ENCODE data around the gene MAN1A1. TPM values are rescaled to one million over a fixed set of nuclear protein-coding genes. Genes with fewer than 3 reads are reported as not detected.

The MAN1A1 gene
- total and polyA plus RNA-seq, 4 donors = 11.7 to 60.4 (median 33.7) TPM

DNA sequence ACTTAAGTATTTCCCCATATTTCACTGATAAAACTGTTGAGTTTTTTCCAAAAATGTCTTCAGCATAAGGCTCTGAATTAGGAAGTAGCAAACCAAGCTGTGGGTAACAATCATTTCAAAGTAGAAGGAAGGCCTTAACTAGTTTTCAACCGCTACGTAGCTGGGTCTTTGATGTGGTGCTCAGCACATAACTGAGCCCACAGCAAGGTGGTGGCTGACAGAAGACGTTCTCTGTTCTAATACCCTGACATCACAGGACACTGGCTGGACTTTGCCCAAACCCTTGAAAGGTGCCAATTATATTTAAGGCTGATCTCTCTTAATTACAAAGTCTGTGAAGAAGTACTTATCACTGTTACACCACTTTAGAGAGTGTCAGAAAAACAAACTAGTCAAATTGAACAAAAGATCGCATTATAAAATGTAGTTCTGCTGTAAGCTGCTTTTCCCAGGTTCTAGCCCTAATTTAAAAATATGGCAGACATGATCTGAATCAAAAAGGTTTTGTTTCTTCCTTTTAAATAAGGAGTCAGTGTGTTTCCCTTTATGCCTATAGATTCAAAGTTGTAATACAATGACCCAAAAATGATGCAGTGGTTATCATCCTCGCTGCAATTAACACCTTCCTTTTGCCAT, 26.7 kb downstream of the MAN1A1 start:
- H3K27me3 ChIP-seq (ENCODE audit: control insufficient read depth, insufficient read depth, low read length) = no peaks in the 10 kb centered on the region
- no peak overlapping the region for H3K4me3 ChIP-seq (ENCODE audit: low read depth, low read length)

GRCh38 chr6:119322034-119322433, 27.5 kb downstream of the MAN1A1 start:
- no peaks in the 10 kb centered on the region for H3K4me1 ChIP-seq (ENCODE audit: control insufficient read depth, insufficient read depth, low read length)
- DNase-seq (ENCODE audit: low read depth in 4 of 6, low spot score in 6 of 6) = no peak
- H3K36me3 ChIP-seq (ENCODE audit: control insufficient read depth, insufficient read depth, low read length) = no peaks in the 10 kb centered on the region
- WGBS (ENCODE audit: insufficient coverage) = no CpG with 5 or more reads among the region's 2 CpGs
- no peaks in the 10 kb centered on the region for H3K9me3 ChIP-seq (ENCODE audit: control insufficient read depth, insufficient read depth, low read length)
- H3K4me3 ChIP-seq (ENCODE audit: low read depth, low read length) = no peak overlapping the region
- H3K27ac ChIP-seq (ENCODE audit: low read depth, low read length) = no peak overlapping the region
- no peaks in the 10 kb centered on the region for H3K27me3 ChIP-seq (ENCODE audit: control insufficient read depth, insufficient read depth, low read length)

More for the DNA sequence above, 26.7 kb downstream of the MAN1A1 start:
- DNase-seq (ENCODE audit: low read depth in 4 of 6, low spot score in 6 of 6) = no peak
- no peaks in the 10 kb centered on the region for H3K4me1 ChIP-seq (ENCODE audit: control insufficient read depth, insufficient read depth, low read length)
- no peaks in the 10 kb centered on the region for H3K9me3 ChIP-seq (ENCODE audit: control insufficient read depth, insufficient read depth, low read length)
- WGBS (ENCODE audit: insufficient coverage) = 75% methylated on average over 2 of the region's 5 CpGs
- H3K36me3 ChIP-seq (ENCODE audit: control insufficient read depth, insufficient read depth, low read length) = no peaks in the 10 kb centered on the region
- H3K27ac ChIP-seq (ENCODE audit: low read depth, low read length) = no peak overlapping the region

GRCh38 chr6:119319694-119320093, 29.9 kb downstream of the MAN1A1 start:
- Histone ChIP-seq H3K27ac (ENCODE audit: low read depth, low read length) (no peak overlapping the region), H3K36me3 (ENCODE audit: control insufficient read depth, insufficient read depth, low read length) (no peaks in the 10 kb centered on the region), H3K27me3 (ENCODE audit: control insufficient read depth, insufficient read depth, low read length) (no peaks in the 10 kb centered on the region), H3K9me3 (ENCODE audit: control insufficient read depth, insufficient read depth, low read length) (no peaks in the 10 kb centered on the region), H3K4me1 (ENCODE audit: control insufficient read depth, insufficient read depth, low read length) (no peaks in the 10 kb centered on the region), H3K4me3 (ENCODE audit: low read depth, low read length) (no peak overlapping the region)
- no peak for DNase-seq (ENCODE audit: low read depth in 4 of 6, low spot score in 6 of 6)
- 88% methylated on average over 1 of the region's 2 CpGs for WGBS (ENCODE audit: insufficient coverage)

DNA sequence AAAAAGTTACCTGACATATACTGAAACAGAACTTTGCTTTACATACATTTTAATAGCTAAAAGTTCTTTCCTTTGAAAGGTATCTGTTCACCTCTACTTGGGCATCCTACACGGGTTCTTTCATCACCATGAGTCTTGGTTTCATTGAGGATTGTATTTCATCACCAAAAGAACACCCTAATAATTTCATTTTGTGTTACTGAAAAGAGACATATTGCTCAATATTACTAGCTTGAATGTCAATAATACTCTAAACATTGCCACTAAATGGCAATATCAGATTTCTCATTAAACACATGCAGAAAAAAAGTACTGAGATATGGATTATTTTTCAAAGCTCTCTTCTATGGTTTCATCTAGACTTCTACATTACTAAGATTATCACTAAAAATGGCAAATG, 30.8 kb downstream of the MAN1A1 start:
- no peaks in the 10 kb centered on the region for H3K9me3 ChIP-seq (ENCODE audit: control insufficient read depth, insufficient read depth, low read length)
- WGBS (ENCODE audit: insufficient coverage) = no CpG with 5 or more reads among the region's 1 CpG
- no peaks in the 10 kb centered on the region for H3K4me1 ChIP-seq (ENCODE audit: control insufficient read depth, insufficient read depth, low read length)
- no peak overlapping the region for H3K27ac ChIP-seq (ENCODE audit: low read depth, low read length)
- H3K36me3 ChIP-seq (ENCODE audit: control insufficient read depth, insufficient read depth, low read length) = no peaks in the 10 kb centered on the region
- H3K4me3 ChIP-seq (ENCODE audit: low read depth, low read length) = no peak overlapping the region
- DNase-seq (ENCODE audit: low read depth in 4 of 6, low spot score in 6 of 6) = no peak
- no peaks in the 10 kb centered on the region for H3K27me3 ChIP-seq (ENCODE audit: control insufficient read depth, insufficient read depth, low read length)

GRCh38 chr6:119318176-119318575, 31.4 kb downstream of the MAN1A1 start:
- Histone ChIP-seq H3K27ac (ENCODE audit: low read depth, low read length) (no peak overlapping the region), H3K4me1 (ENCODE audit: control insufficient read depth, insufficient read depth, low read length) (no peaks in the 10 kb centered on the region), H3K4me3 (ENCODE audit: low read depth, low read length) (no peak overlapping the region), H3K9me3 (ENCODE audit: control insufficient read depth, insufficient read depth, low read length) (no peaks in the 10 kb centered on the region), H3K27me3 (ENCODE audit: control insufficient read depth, insufficient read depth, low read length) (no peaks in the 10 kb centered on the region), H3K36me3 (ENCODE audit: control insufficient read depth, insufficient read depth, low read length) (no peaks in the 10 kb centered on the region)
- no CpG with 5 or more reads among the region's 1 CpG for WGBS (ENCODE audit: insufficient coverage)
- DNase-seq (ENCODE audit: low read depth in 4 of 6, low spot score in 6 of 6) = no peak

DNA sequence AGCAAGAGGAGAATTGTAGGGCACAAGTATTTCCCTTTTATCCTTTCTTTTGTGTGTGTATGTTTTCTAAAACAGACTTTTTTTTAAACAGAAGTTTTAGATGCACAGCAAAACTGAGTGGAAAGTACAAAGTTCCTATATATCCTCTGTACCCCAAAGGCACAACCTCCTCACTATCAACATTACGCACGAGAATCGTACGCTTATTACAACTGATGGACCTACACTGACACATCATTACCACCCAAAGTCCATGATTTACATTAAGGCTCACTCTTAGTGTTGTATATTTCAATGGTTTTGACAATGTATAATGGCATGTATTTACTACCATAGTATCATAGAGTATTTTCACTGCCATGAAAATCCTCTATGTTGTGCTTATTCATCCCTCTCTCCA, 32.6 kb downstream of the MAN1A1 start:
- no peak overlapping the region for H3K4me3 ChIP-seq (ENCODE audit: low read depth, low read length)
- no peak for DNase-seq (ENCODE audit: low read depth in 4 of 6, low spot score in 6 of 6)
- no peaks in the 10 kb centered on the region for H3K27me3 ChIP-seq (ENCODE audit: control insufficient read depth, insufficient read depth, low read length)
- WGBS (ENCODE audit: insufficient coverage) = no CpG with 5 or more reads among the region's 4 CpGs
- H3K9me3 ChIP-seq (ENCODE audit: control insufficient read depth, insufficient read depth, low read length) = no peaks in the 10 kb centered on the region
- no peak overlapping the region for H3K27ac ChIP-seq (ENCODE audit: low read depth, low read length)
- H3K36me3 ChIP-seq (ENCODE audit: control insufficient read depth, insufficient read depth, low read length) = no peaks in the 10 kb centered on the region
- no peaks in the 10 kb centered on the region for H3K4me1 ChIP-seq (ENCODE audit: control insufficient read depth, insufficient read depth, low read length)

GRCh38 chr6:119314885-119315272, 34.7 kb downstream of the MAN1A1 start:
- H3K4me1 ChIP-seq (ENCODE audit: control insufficient read depth, insufficient read depth, low read length) = no peaks in the 10 kb centered on the region
- DNase-seq (ENCODE audit: low read depth in 4 of 6, low spot score in 6 of 6) = no peak
- H3K4me3 ChIP-seq (ENCODE audit: low read depth, low read length) = no peak overlapping the region
- H3K27me3 ChIP-seq (ENCODE audit: control insufficient read depth, insufficient read depth, low read length) = no peaks in the 10 kb centered on the region
- H3K9me3 ChIP-seq (ENCODE audit: control insufficient read depth, insufficient read depth, low read length) = no peaks in the 10 kb centered on the region
- H3K36me3 ChIP-seq (ENCODE audit: control insufficient read depth, insufficient read depth, low read length) = no peaks in the 10 kb centered on the region
- 88% methylated on average over 1 of the region's 5 CpGs for WGBS (ENCODE audit: insufficient coverage)
- no peak overlapping the region for H3K27ac ChIP-seq (ENCODE audit: low read depth, low read length)

GRCh38 chr6:119313937-119314884, 35.4 kb downstream of the MAN1A1 start:
- H3K27ac ChIP-seq (ENCODE audit: low read depth, low read length) = no peak overlapping the region
- DNase-seq (ENCODE audit: low read depth in 4 of 6, low spot score in 6 of 6) = no peak

DNA sequence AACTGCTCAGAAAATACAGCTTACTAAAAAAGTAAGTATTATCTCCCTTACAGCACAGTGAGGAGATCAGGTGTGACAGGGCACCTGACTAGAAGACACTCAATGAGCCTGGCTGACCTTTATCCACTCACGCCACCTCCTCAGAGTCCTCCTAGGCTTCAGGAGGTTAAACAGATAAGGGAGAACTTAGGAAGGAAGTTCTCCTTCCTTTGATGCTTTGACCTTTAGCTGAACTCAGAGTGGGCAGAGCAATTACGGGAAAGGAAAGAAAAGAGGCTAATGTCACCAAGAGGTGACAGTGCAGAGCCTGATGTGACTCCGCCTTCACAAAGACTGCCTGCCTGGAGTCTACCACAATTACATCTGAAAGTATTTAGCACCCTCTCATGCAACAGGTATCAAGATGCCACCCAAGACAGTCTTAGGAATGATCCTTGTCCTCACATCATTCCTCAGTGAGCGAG, 36.7 kb downstream of the MAN1A1 start:
- Histone ChIP-seq H3K36me3 (ENCODE audit: control insufficient read depth, insufficient read depth, low read length) (no peaks in the 10 kb centered on the region), H3K4me3 (ENCODE audit: low read depth, low read length) (no peak overlapping the region), H3K27me3 (ENCODE audit: control insufficient read depth, insufficient read depth, low read length) (no peaks in the 10 kb centered on the region), H3K4me1 (ENCODE audit: control insufficient read depth, insufficient read depth, low read length) (no peaks in the 10 kb centered on the region), H3K27ac (ENCODE audit: low read depth, low read length) (no peak overlapping the region), H3K9me3 (ENCODE audit: control insufficient read depth, insufficient read depth, low read length) (no peaks in the 10 kb centered on the region)
- DNase-seq (ENCODE audit: low read depth in 4 of 6, low spot score in 6 of 6) = no peak
- 63% methylated on average over 3 of the region's 4 CpGs for WGBS (ENCODE audit: insufficient coverage)

More at GRCh38 chr6:119313937-119314884, 35.4 kb downstream of the MAN1A1 start:
- Histone ChIP-seq H3K4me1 (ENCODE audit: control insufficient read depth, insufficient read depth, low read length) (no peaks in the 10 kb centered on the region), H3K27me3 (ENCODE audit: control insufficient read depth, insufficient read depth, low read length) (no peaks in the 10 kb centered on the region), H3K4me3 (ENCODE audit: low read depth, low read length) (no peak overlapping the region), H3K36me3 (ENCODE audit: control insufficient read depth, insufficient read depth, low read length) (no peaks in the 10 kb centered on the region), H3K9me3 (ENCODE audit: control insufficient read depth, insufficient read depth, low read length) (no peaks in the 10 kb centered on the region)
- WGBS (ENCODE audit: insufficient coverage) = 88% methylated on average over 6 of the region's 10 CpGs

All from spinal cord (tissue), 10 donors.